GM19023 (cell line): Measurements from ENCODE around the gene PTPRM.

ENCODE experiments used
- ATAC-seq: cut with Tn5 transposase; IDR thresholded peaks from one replicate; pipeline ENCODE4 v1.9.1; 2021; ENCODE audit warnings: mild to moderate bottlenecking, moderate library complexity; ENCODE audit not compliant: unreplicated experiment

The PTPRM gene

DNA sequence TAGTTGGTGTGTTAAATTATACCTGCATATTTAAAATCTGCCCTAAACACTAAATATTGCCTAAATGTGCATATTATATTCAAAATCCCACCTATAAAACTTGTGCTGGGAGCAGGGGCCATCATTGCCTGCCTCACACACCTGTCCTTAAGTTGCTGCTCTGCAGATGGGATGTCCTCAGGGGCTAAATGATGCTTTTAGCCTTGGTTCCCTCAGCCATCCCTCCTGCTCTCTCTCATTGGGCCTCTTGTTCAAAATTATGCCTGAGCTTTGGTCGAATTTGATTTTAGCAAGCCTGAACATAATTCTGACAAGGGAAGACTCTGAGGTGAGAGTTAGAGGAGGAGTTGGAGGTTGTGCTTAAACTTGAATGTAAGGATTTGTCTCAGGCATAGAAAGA is 723.8 kb downstream of the PTPRM start:
- ATAC-seq: no peak

GRCh38 chr18:8293184-8293583 is 726.1 kb downstream of the PTPRM start:
- no peak for ATAC-seq

- no peak for ATAC-seq
These were observed 729.9 kb downstream of the PTPRM start for GRCh38 chr18:8296886-8297616.

GRCh38 chr18:8298186-8298585 is 731.1 kb downstream of the PTPRM start:
- no peak for ATAC-seq

GRCh38 chr18:8299054-8299980 is 732.2 kb downstream of the PTPRM start:
- ATAC-seq: no peak

GRCh38 chr18:8300751-8301410 is 733.8 kb downstream of the PTPRM start:
- no peak for ATAC-seq

- no peak for ATAC-seq
These were observed 734.5 kb downstream of the PTPRM start for GRCh38 chr18:8301427-8302172.

DNA sequence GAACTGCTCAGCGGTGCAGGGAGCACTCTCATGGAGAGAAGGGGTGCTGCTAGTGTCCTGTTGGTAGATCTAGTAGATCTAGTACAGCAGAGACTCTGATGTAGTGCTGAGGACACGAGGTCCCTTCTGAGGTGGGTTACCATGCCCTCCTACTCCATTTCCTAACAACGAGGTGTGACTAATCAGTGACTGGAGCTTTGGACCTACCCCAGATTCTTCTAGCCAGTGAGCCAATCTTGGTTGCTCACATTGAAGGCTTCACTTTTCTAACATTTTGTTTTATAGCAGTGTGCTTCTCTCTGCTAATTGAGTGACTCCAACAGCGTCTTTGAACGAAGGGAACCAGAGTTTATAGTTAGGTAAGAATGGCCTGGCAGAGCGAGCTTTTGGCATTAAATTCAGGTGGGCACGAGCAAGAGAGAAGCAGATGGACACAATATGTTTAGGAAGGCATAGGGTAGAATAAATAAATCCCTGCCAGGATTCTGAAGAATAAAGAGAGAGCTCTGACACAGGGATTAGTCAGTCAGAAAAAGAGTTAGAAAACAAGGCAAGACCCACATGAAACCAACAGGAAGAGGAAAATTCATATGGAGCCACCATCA is 736.1 kb downstream of the PTPRM start:
- ATAC-seq: no peak

DNA sequence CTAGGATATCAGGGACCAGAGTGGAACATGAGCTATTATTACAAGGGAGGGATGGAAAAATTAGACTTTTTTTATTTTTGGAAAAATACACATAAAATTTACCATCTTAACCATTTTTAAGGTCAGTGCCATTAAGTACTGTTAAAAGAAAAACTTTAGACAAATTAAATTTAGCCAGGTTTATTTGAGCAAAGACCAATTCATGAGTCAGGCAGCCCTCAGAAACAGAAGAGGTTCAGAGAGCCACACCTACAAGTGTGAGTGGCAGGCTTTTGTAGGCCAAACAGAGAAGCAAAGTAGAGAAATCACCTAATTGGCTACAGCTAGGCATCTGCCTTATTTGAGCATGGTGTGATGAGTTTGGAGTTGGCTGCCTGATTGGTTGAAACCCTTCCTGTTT is 740.8 kb downstream of the PTPRM start:
- no peak for ATAC-seq

DNA sequence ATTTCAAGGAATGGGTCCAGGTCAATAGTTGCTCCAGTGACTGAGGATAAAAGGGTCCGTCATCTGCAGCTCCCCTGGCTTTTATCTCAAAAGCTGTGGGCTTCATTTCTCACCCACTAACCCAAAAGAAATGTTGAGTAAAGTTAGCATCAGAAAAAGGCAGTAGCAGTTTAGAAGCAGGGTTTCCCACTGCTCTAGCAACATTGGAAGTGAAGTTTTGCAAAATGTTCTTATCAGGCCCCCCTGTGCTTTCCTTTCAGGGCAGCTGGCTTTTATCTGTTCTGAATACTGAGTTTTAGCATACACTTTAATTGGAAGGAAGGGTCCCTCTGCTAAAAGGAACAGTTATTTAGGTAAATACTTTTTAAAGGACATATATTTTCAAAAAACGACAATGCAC is 745.9 kb downstream of the PTPRM start:
- no peak for ATAC-seq

- ATAC-seq: no peak
These were observed 747.0 kb downstream of the PTPRM start for GRCh38 chr18:8314124-8314523.

DNA sequence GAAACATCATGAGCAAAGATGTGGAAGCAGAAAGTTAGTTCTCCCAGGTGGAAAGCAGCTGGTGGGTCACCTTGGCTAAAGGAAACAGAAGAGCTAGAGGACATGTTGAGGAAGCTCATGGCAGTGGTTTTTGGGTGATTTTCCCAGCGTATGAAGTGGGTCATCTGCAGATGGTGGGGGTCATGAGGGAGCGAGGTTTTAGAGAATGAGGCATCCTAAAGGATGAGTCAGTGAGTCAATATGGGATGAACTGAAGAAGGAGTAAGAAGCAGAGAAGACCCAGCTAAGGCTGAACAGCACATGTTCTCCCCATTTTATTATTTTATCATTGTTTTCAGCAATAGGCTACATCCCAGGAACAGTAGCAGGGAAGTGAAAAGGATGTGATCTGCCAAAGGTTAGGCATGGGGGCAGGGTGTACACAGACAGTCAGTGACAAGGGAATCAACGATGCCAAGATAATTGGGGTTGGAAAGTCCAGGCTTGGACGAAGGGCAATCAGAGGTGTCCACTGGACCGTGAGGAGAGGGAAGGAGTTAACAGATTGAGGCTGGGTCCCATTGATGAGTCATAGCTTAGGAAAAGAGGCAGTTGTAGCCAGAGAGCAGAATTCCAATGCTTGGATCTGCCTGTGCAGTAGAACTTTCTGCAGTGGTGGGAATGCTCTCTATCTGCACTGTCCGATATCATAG is 752.8 kb downstream of the PTPRM start:
- no peak for ATAC-seq

- ATAC-seq: no peak
These were observed 755.4 kb downstream of the PTPRM start for GRCh38 chr18:8322486-8322885.

DNA sequence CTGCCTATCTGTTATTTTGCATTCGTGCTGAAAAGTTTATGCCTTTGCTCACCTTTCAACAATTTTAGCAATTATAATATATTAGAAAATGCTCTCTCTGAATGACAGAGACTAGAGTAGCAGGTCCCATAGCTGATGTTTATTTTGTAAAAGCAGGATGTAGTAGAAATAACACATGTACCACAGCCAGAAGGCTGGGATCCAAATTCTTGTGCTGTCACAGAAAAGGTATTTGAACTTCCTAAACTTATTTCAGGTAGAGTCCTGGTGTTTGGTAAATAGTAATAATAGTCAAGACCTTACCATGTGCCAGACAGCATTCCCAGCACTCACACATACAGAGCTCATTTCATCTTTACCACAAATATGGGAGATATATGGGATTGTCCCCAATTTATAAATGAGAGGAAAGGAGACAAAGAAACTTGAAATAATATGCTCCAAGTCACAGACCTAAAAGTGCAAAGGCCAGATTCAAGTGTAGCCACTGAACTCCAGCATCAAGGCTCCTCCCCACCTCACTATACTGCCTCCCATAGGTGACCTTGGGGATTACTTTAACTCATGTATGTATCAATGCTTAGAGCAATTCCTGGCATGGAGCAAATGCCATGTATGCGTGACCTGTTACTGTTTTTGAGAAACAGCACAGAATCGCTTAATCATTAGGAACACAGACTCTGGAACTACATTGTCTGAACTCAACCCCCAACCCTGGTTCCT is 757.4 kb downstream of the PTPRM start:
- ATAC-seq: no peak

DNA sequence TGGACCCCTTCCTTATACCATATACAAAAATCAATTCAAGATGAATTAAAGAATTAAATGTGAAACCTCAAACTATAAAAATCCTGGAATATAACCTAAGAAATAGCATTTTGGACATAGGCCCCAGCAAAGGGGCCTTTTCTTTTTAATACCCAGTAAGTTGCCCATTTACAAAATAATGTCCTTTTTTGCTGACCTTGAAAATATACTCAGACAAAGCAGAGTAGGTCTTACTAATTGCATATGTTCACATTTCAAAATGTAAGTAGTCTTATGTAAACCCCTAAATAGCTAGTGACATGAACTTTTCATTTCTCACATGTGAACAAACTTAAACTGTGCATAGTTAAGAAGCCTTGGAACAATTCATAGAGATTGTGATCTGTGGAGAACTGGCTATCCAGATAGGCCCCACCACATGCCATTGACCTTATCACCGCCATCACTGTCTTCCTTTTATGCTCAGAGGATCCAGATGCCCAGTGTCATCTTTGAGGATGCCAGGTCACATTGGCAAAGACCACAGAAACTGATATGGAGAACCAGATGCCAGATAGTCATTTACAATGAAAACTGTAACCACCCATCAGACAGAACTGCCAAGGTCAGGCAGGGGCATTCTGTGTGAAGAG is 759.8 kb downstream of the PTPRM start:
- ATAC-seq: no peak

- ATAC-seq: no peak
These were observed 761.0 kb downstream of the PTPRM start for GRCh38 chr18:8328126-8328525.

DNA sequence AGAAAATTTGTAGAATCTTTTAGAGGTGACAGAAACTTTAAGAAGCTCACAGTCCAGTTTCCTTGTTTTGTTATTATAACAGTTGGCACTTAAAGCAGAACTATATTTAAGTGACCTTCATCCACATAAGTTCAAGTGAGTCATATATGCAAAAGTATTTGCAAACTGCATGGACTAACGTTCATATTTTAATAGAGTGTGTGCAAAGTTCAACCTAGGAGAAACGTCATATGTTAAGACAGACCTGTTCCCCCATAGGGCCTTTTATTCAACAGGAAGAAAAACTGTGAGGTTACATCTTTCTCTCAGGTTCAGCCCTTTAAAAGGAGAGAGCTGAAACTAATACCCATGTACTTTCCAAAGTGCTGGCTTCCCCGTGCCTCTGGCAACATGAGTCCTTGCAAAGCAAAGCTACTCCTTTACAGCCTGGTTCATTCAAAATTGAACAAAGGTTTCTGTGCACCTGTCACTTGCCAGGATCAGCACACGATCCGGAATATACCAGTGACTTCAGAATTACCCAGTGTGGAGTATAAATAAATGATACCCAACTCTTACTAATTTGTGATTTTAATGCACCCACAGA is 762.2 kb downstream of the PTPRM start:
- no peak for ATAC-seq

DNA sequence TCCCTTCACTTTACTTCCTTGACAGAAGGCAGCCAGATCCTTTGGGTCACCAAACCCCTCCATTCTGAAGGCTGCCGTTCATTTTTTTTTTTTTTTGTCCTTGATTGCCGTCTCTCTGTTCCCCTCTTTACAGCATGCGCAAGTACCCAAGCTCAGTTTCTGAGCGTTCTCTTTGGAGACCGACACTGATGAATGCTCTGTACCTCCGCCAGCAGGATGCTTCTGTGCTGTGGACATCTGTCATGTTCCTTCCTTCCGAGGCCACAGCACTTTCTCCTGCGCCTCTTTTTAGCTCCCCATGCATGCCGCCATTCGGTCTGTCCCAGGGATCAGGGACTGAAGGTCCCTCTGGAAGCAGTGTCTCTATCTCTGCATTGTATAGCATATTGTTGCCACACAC is 763.5 kb downstream of the PTPRM start:
- ATAC-seq: no peak
